Trophoblast cell (in vitro differentiated cells and primary cell): ENCODE data around the gene MAGEF1.

Source experiments
- DNase-seq, 2 donors: peaks; one replicate each; pipeline ENCODE4 v3.0.0-alpha.2; 2016
- H2AFZ ChIP-seq: 2 replicates; pipeline ENCODE4 v1.6.1; 2013; ENCODE audit warnings: low read length, moderate library complexity, mild to moderate bottlenecking; ENCODE audit not compliant: insufficient read depth, poor library complexity
- H2AK5ac ChIP-seq: 2 replicates; pipeline ENCODE4 v1.6.1; 2013; ENCODE audit warnings: mild to moderate bottlenecking, low read length
- H2BK120ac ChIP-seq: 2 replicates; pipeline ENCODE4 v1.6.1; 2013; ENCODE audit warnings: low read length, mild to moderate bottlenecking, moderate library complexity; ENCODE audit not compliant: insufficient read depth, poor library complexity
- H2BK12ac ChIP-seq: 2 replicates; pipeline ENCODE4 v1.6.1; 2013; ENCODE audit warnings: mild to moderate bottlenecking, low read length, moderate library complexity
- H2BK5ac ChIP-seq: 2 replicates; pipeline ENCODE4 v1.6.1; 2013; ENCODE audit warnings: low read length, low read depth, moderate library complexity, mild to moderate bottlenecking; ENCODE audit not compliant: poor library complexity
- H3K14ac ChIP-seq: 2 replicates; pipeline ENCODE4 v1.6.1; 2013; ENCODE audit warnings: mild to moderate bottlenecking, low read length
- H3K18ac ChIP-seq: 2 replicates; pipeline ENCODE4 v1.6.1; 2013; ENCODE audit warnings: mild to moderate bottlenecking, low read length
- H3K23ac ChIP-seq: 2 replicates; pipeline ENCODE4 v1.6.1; 2013; ENCODE audit warnings: low read length
- H3K27ac ChIP-seq: 2 replicates; pipeline ENCODE4 v1.5.1; 2013; ENCODE audit warnings: low read depth, mild to moderate bottlenecking, inconsistent platforms, low read length, moderate library complexity
- H3K27me3 ChIP-seq: 2 replicates; pipeline ENCODE4 v1.6.1; 2013; ENCODE audit warnings: inconsistent platforms, mild to moderate bottlenecking, low read length, moderate library complexity; ENCODE audit not compliant: insufficient read depth
- H3K36me3 ChIP-seq, 2 experiments: 1 replicate in 1 of 2; 2 replicates in 1 of 2; pipeline ENCODE4 v1.6.1; 2013; ENCODE audit warnings: low read length in 2 of 2, mild to moderate bottlenecking in 2 of 2, moderate library complexity in 1 of 2; ENCODE audit not compliant: insufficient read depth in 2 of 2, control insufficient read depth in 1 of 2
- H3K4ac ChIP-seq: 2 replicates; pipeline ENCODE4 v1.6.1; 2013; ENCODE audit warnings: low read depth, mild to moderate bottlenecking, low read length, moderate library complexity
- H3K4me1 ChIP-seq, 2 experiments: 1 replicate in 1 of 2; 2 replicates in 1 of 2; pipeline ENCODE4 v1.6.1; 2013; ENCODE audit warnings: low read length in 2 of 2, mild to moderate bottlenecking in 2 of 2, moderate library complexity in 1 of 2; ENCODE audit not compliant: insufficient read depth in 2 of 2, control insufficient read depth in 1 of 2
- H3K4me2 ChIP-seq: 2 replicates; pipeline ENCODE4 v1.6.1; 2013; ENCODE audit warnings: inconsistent platforms, mild to moderate bottlenecking, low read length, moderate library complexity
- H3K4me3 ChIP-seq: 2 replicates; pipeline ENCODE4 v1.5.1; 2013; ENCODE audit warnings: mild to moderate bottlenecking, low read depth, low read length, inconsistent platforms
- H3K79me1 ChIP-seq: one replicate; pipeline ENCODE4 v1.6.1; 2013; ENCODE audit warnings: low read length
- H3K79me2 ChIP-seq: 2 replicates; pipeline ENCODE4 v1.6.1; 2013; ENCODE audit warnings: low read length, mild to moderate bottlenecking; ENCODE audit not compliant: control insufficient read depth, insufficient read depth, poor library complexity
- H3K9ac ChIP-seq: 2 replicates; pipeline ENCODE4 v1.6.1; 2013; ENCODE audit warnings: mild to moderate bottlenecking, low read length
- H3K9me3 ChIP-seq: 2 replicates; pipeline ENCODE4 v1.6.1; 2013; ENCODE audit warnings: low read depth, mild to moderate bottlenecking, control low read depth, inconsistent platforms, low read length; ENCODE audit not compliant: insufficient read depth
- H4K12ac ChIP-seq: 2 replicates; pipeline ENCODE4 v1.6.1; 2013; ENCODE audit warnings: low read depth, mild to moderate bottlenecking, low read length, moderate library complexity
- H4K8ac ChIP-seq: 2 replicates; pipeline ENCODE4 v1.6.1; 2013; ENCODE audit warnings: low read depth, mild to moderate bottlenecking, low read length, moderate library complexity
- H4K91ac ChIP-seq: one replicate; pipeline ENCODE4 v1.6.1; 2013; ENCODE audit warnings: low read depth, mild to moderate bottlenecking, low read length, moderate library complexity
- WGBS: extraction: QIAGEN DNeasy Blood & Tissue Kit; methylation state at CpG from one replicate; pipeline ENCODE4 v1.1.7; 2013; ENCODE audit warnings: missing lambda C conversion rate; ENCODE audit not compliant: insufficient read length, insufficient coverage; ENCODE audit errors: extremely low coverage; 5-methylcytosine and 5-hydroxymethylcytosine counted together

The MAGEF1 gene

DNA sequence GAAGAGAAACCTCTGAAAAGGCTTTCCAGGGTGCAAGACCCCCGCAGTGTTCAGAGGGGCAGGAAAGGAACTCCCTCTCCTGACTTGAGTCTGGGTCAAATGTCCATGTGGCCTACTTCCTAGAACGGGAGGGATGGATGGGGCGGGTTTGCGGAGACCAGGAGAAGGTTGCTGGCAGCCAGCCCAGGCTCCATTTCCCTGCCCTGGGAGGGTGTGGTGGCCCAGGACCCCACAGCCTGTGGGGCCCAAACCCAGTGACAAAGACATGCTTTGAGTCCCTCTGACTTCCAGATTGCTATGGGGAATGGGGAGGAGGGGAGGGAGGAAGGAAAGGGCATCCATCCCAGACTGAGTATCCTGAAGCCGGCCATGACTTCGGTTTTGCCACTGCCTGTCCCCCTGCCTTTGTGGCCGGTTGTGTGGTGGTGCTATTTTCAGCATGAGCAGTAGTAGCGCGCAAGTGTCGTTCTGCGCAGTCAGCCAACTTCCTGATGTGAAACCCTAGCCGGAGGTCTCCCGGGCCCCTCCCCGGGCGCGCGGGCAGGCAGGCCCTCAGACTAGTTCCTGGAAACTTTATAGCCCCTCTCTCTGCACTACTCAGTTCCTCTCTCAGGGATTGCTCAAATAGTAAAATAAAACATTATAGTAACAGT, 24.4 kb downstream of the MAGEF1 start:
- H4K12ac ChIP-seq, result no peak overlapping the region
- no peak overlapping the region for H3K23ac ChIP-seq
- no peak overlapping the region for H3K9ac ChIP-seq
- H3K27ac ChIP-seq, result no peak overlapping the region
- H3K18ac ChIP-seq, result no peak overlapping the region
- no peak overlapping the region for H3K4ac ChIP-seq
- peaks cover 6% of the 10 kb centered on the region for H3K9me3 ChIP-seq
- no peak overlapping the region for H4K8ac ChIP-seq
- H3K36me3 ChIP-seq, result no peaks in the 10 kb centered on the region
- peak overlapping the region; percentile 17 for H3K14ac ChIP-seq
- no peak for DNase-seq
- no peak overlapping the region for H2BK5ac ChIP-seq
- peak overlapping the region; percentile 29 for H2BK12ac ChIP-seq
- H2AK5ac ChIP-seq, result peak overlapping the region; percentile 50
- H2AFZ ChIP-seq, result no peak overlapping the region
- no peak overlapping the region for H3K4me2 ChIP-seq
- peaks cover 19 to 25% of the 10 kb centered on the region in 2 experiments for H3K4me1 ChIP-seq
- H3K4me3 ChIP-seq, result no peak overlapping the region
- peaks cover 16% of the 10 kb centered on the region for H3K79me1 ChIP-seq
- H4K91ac ChIP-seq, result no peak overlapping the region
- no peaks in the 10 kb centered on the region for H3K27me3 ChIP-seq
- peaks cover 5% of the 10 kb centered on the region for H3K79me2 ChIP-seq
- WGBS, result no CpG with 5 or more reads among the region's 17 CpGs
- no peak overlapping the region for H2BK120ac ChIP-seq

DNA sequence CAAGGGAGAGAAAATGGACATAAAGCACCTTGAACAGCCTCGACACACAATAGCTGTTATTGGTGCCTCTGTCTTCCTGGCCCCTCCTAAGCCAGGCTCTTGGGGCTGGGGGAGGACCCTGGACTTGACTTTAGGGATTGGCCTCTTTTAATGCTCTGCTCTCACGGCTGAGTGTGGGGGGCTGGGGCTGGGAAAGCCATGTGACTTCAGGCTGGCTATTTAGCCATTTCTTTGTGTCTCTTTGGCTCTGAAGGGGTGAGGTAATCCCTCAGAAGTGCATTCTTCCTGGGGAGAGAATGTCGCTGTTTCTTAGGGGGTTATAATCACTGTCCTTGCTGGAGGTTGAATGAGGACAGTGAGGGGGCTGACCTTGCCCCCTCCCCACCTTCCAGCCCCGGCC, 26.2 kb downstream of the MAGEF1 start:
- Histone ChIP-seq H2AFZ (peak overlapping the region; percentile 35), H3K27ac (peak overlapping the region; percentile 29), H2BK5ac (no peak overlapping the region), H2BK120ac (peak overlapping the region; percentile 10), H3K9ac (no peak overlapping the region), H4K91ac (peak overlapping the region; percentile 58), H3K79me2 (no peaks in the 10 kb centered on the region), H4K8ac (peak overlapping the region; percentile 24), H2AK5ac (no peak overlapping the region), H3K4me3 (no peak overlapping the region), H3K4me1 (peaks cover 13 to 19% of the 10 kb centered on the region in 2 experiments), H2BK12ac (peak overlapping the region; percentile 42), H3K27me3 (no peaks in the 10 kb centered on the region), H4K12ac (peak overlapping the region; percentile 16), H3K14ac (no peak overlapping the region), H3K9me3 (peaks cover 6% of the 10 kb centered on the region), H3K4me2 (no peak overlapping the region), H3K4ac (no peak overlapping the region), H3K79me1 (peaks cover 12% of the 10 kb centered on the region), H3K18ac (no peak overlapping the region), H3K36me3 (no peaks in the 10 kb centered on the region), H3K23ac (no peak overlapping the region)
- DNase-seq, result no peak
- no CpG with 5 or more reads among the region's 4 CpGs for WGBS

DNA sequence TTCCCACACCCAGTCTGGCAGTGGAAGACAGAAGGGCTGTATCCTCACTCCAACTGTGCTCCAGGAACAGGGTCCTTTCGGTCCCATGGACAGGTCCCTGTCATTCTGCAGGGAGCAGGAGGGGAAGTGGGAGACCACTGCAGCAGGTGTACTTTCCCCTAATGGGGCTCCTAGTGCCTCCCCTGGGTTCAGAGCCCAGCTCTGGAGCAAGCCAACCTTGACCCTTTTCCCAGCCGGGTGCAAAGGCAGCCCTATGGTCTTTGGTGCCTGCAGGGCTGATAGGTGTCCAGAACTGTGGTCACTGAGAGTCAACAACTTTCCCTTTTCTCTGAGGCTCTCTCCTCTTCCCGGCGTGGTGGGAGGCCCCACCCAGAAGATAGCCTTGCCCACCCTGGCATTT, 26.8 kb downstream of the MAGEF1 start:
- no peak overlapping the region for H3K4me3 ChIP-seq
- H3K79me2 ChIP-seq, result no peaks in the 10 kb centered on the region
- no peak overlapping the region for H2BK120ac ChIP-seq
- H3K4me2 ChIP-seq, result no peak overlapping the region
- H2BK12ac ChIP-seq, result peak overlapping the region; percentile 42
- whole genome bisulfite sequencing, result no CpG with 5 or more reads among the region's 4 CpGs
- H4K12ac ChIP-seq, result no peak overlapping the region
- H3K4me1 ChIP-seq, result peaks cover 13 to 19% of the 10 kb centered on the region in 2 experiments
- no peak overlapping the region for H3K23ac ChIP-seq
- no peaks in the 10 kb centered on the region for H3K27me3 ChIP-seq
- H3K18ac ChIP-seq, result no peak overlapping the region
- peaks cover 12% of the 10 kb centered on the region for H3K79me1 ChIP-seq
- H3K4ac ChIP-seq, result no peak overlapping the region
- no peak overlapping the region for H2AFZ ChIP-seq
- H2AK5ac ChIP-seq, result no peak overlapping the region
- H4K91ac ChIP-seq, result peak overlapping the region; percentile 33
- DNase-seq, result no peak
- no peak overlapping the region for H2BK5ac ChIP-seq
- H3K9ac ChIP-seq, result no peak overlapping the region
- peaks cover 6% of the 10 kb centered on the region for H3K9me3 ChIP-seq
- no peak overlapping the region for H3K27ac ChIP-seq
- H3K14ac ChIP-seq, result no peak overlapping the region
- H4K8ac ChIP-seq, result no peak overlapping the region
- no peaks in the 10 kb centered on the region for H3K36me3 ChIP-seq

DNA sequence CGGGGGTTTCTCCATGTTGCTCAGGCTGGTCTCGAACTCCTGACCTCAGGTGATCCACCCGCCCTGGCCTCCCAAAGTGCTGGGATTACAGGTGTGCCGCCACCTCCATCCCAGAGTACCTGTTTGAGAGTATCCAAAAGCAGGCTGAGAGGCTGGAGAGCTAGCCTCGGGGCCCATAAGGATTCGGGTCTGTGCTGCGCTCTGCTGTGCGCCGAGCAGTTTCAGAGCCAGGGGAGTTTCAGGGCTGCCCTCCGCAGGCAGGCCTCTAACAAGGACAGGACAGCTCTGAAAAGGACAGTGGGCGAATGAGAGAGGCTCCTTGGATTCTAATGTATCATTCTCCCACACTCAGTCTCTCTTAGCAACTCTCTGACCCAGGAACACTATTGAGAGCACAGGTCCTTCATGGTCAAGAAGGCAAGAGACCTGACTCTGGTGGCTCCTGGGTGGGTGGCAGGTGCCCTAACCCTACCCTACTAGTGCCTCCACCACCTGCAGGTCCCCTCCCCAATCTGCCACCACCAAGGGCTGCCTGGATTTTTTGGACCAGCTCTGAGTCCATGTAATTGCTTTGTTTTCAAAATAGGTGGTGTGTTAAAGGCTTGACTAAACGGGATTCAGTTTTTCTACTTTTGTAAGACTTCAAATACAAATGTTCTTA, 27.8 kb downstream of the MAGEF1 start:
- no peak for DNase-seq
- H3K18ac ChIP-seq, result no peak overlapping the region
- peaks cover 6% of the 10 kb centered on the region for H3K9me3 ChIP-seq
- no peak overlapping the region for H2BK5ac ChIP-seq
- H3K9ac ChIP-seq, result no peak overlapping the region
- H3K27me3 ChIP-seq, result no peaks in the 10 kb centered on the region
- no peak overlapping the region for H3K4me3 ChIP-seq
- H2AFZ ChIP-seq, result no peak overlapping the region
- no peak overlapping the region for H2BK12ac ChIP-seq
- no peak overlapping the region for H3K4ac ChIP-seq
- H3K36me3 ChIP-seq, result no peaks in the 10 kb centered on the region
- no peak overlapping the region for H3K23ac ChIP-seq
- no peak overlapping the region for H2BK120ac ChIP-seq
- H3K4me2 ChIP-seq, result no peak overlapping the region
- H3K79me2 ChIP-seq, result no peaks in the 10 kb centered on the region
- H3K79me1 ChIP-seq, result peaks cover 12% of the 10 kb centered on the region
- no peak overlapping the region for H3K27ac ChIP-seq
- no peak overlapping the region for H2AK5ac ChIP-seq
- H4K12ac ChIP-seq, result no peak overlapping the region
- no peak overlapping the region for H4K91ac ChIP-seq
- no peak overlapping the region for H3K14ac ChIP-seq
- no CpG with 5 or more reads among the region's 12 CpGs for WGBS
- H3K4me1 ChIP-seq, result peaks cover 15 to 24% of the 10 kb centered on the region in 2 experiments
- H4K8ac ChIP-seq, result no peak overlapping the region
